Ammon's horn (tissue), 1 donor: Measurements from ENCODE around the gene SLC22A23.
A peak's percentile ranks its signal among the peaks of the same experiment; 100 is the strongest.

Source experiments
- DNase-seq: peaks from one replicate; pipeline ENCODE4 v3.0.0-alpha.2; 2016; ENCODE audit warnings: low spot score

Gene SLC22A23

GRCh38 chr6:3471286-3471685 lies 14.4 kb upstream of the SLC22A23 start:
- no peak for DNase-seq

GRCh38 chr6:3468585-3468984 lies 11.7 kb upstream of the SLC22A23 start:
- DNase-seq, result no peak

- no peak for DNase-seq
Observed at GRCh38 chr6:3467996-3468395, 11.1 kb upstream of the SLC22A23 start.

GRCh38 chr6:3466488-3467219 lies 9.8 kb upstream of the SLC22A23 start:
- no peak for DNase-seq

GRCh38 chr6:3460253-3460652 lies 3.4 kb upstream of the SLC22A23 start:
- DNase-seq, result no peak

- DNase-seq, result peak; percentile 76
Observed at GRCh38 chr6:3458706-3459421, 2.0 kb upstream of the SLC22A23 start.

- peak; percentile 69 for DNase-seq
Observed at GRCh38 chr6:3457710-3458602, 1.1 kb upstream of the SLC22A23 start.

- DNase-seq, result no peak
Observed at GRCh38 chr6:3456395-3456897, 404 bp downstream of the SLC22A23 start.

- peak; percentile 51 for DNase-seq
Observed at GRCh38 chr6:3455569-3456394, 1.1 kb downstream of the SLC22A23 start.

- peak; percentile 54 for DNase-seq
Observed at GRCh38 chr6:3455147-3455568, 1.7 kb downstream of the SLC22A23 start.

GRCh38 chr6:3454273-3455010 lies 2.4 kb downstream of the SLC22A23 start:
- DNase-seq, result no peak

GRCh38 chr6:3453413-3454272 lies 3.2 kb downstream of the SLC22A23 start:
- no peak for DNase-seq

GRCh38 chr6:3451498-3451897 lies 5.4 kb downstream of the SLC22A23 start:
- DNase-seq, result no peak

- DNase-seq, result no peak
Observed at GRCh38 chr6:3450888-3451287, 6.0 kb downstream of the SLC22A23 start.

- no peak for DNase-seq
Observed at GRCh38 chr6:3449750-3450305, 7.0 kb downstream of the SLC22A23 start.

- DNase-seq, result no peak
Observed at GRCh38 chr6:3449321-3449720, 7.5 kb downstream of the SLC22A23 start.

GRCh38 chr6:3447005-3447404 lies 9.8 kb downstream of the SLC22A23 start:
- no peak for DNase-seq

- no peak for DNase-seq
Observed at GRCh38 chr6:3446184-3446583, 10.7 kb downstream of the SLC22A23 start.
